Psoas muscle (tissue), 8 donors: ENCODE data around the gene BCAP31. TPM values are rescaled to one million over a fixed set of nuclear protein-coding genes. Genes with fewer than 3 reads are reported as not detected.

Experiments used
- ATAC-seq, 4 donors: fragments of 200-7000 bp; cut with Tn5 transposase; one replicate each; pipeline ENCODE4 v1.9.1; 2020; ENCODE audit warnings: moderate library complexity in 3 of 4, mild to moderate bottlenecking in 2 of 4
- DNase-seq, 2 donors: peaks; one replicate each; pipeline ENCODE4 v3.0.0-alpha.2; 2020
- H3K27ac ChIP-seq: fragments of 200-600 bp; one replicate; pipeline ENCODE4 v1.8.0; 2022
- H3K27me3 ChIP-seq, 3 donors: fragments of 200-600 bp in 1 of 3; one replicate each; pipeline versions ENCODE4 v1.6.1 to v1.8.0; 2013 to 2022; ENCODE audit warnings: low read length in 2 of 3, mild to moderate bottlenecking in 2 of 3, moderate library complexity in 1 of 3; ENCODE audit not compliant: insufficient read depth in 3 of 3
- H3K36me3 ChIP-seq, 2 donors: fragments of 200-600 bp in 1 of 2; one replicate each; pipeline versions ENCODE4 v1.6.1 to v1.8.0; 2013 to 2022; ENCODE audit warnings: low read depth in 1 of 2, mild to moderate bottlenecking in 1 of 2, moderate library complexity in 1 of 2; ENCODE audit not compliant: insufficient read depth in 1 of 2
- H3K4me1 ChIP-seq: fragments of 200-600 bp; one replicate; pipeline ENCODE4 v1.8.0; 2022
- H3K4me3 ChIP-seq: fragments of 200-600 bp; one replicate; pipeline ENCODE4 v1.8.0; 2022; ENCODE audit warnings: mild to moderate bottlenecking
- H3K9me3 ChIP-seq: fragments of 200-600 bp; one replicate; pipeline ENCODE4 v1.8.0; 2022
- WGBS, 3 donors: extraction: QIAGEN DNeasy Blood & Tissue Kit; methylation state at CpG; one replicate each; pipeline versions ENCODE4 v1.1.6 to v1.1.7; 2013; 5-methylcytosine and 5-hydroxymethylcytosine counted together
- intact Hi-C, 2 donors: fragments of 100-400 bp; cut with DNase I; formaldehyde crosslinking; loops; one replicate each; pipeline versions ENCODE4 v1.11.0 to v1.14.2; 2022
- polyA plus RNA-seq, 3 donors: library from polyadenylated mRNA; stranded (reverse); fragments of 200-250 nt; gene quantifications; one replicate each; pipeline ENCODE4 v1.2.3, GENCODE V29; 2013
- total RNA-seq, 4 donors: library from RNA; stranded (reverse); fragmentation: NEBNext Ultra II Directional in 2 of 4; extraction: Animal tissue kit (Norgen Biotek cat#: 25700) in 2 of 4; gene quantifications; one replicate each; pipeline versions ENCODE4 v1.2.1 to v1.2.4, GENCODE V29; 2021 to 2023
- TF ChIP-seq, protein P1 (sequence below): fragments of 200-600 bp; IDR thresholded peaks from one replicate; pipeline ENCODE4 v1.8.0; 2022; ENCODE audit warnings: antibody characterized with exemption
- donor health status: healthy with polysubstance abuse.
- donor health status: DM: no; HTN: no; CAD: no; lungs with moderate emphysema.
- donor health status: Bipolar disorder and iron deficiency.
- donor health status: healthy.
- donor health status: DM: yes; HTN: yes; CAD: no.
- donor health status: DM: no; HTN: no; CAD: no.
- donor health status: DM: no; HTN: no; CAD: no.
- donor health status: DM: yes; HTN: yes; CAD: no.

BCAP31 gene
- total and polyA plus RNA-seq, 7 donors = 63.7 to 97.3 (median 66.0) TPM

DNA sequence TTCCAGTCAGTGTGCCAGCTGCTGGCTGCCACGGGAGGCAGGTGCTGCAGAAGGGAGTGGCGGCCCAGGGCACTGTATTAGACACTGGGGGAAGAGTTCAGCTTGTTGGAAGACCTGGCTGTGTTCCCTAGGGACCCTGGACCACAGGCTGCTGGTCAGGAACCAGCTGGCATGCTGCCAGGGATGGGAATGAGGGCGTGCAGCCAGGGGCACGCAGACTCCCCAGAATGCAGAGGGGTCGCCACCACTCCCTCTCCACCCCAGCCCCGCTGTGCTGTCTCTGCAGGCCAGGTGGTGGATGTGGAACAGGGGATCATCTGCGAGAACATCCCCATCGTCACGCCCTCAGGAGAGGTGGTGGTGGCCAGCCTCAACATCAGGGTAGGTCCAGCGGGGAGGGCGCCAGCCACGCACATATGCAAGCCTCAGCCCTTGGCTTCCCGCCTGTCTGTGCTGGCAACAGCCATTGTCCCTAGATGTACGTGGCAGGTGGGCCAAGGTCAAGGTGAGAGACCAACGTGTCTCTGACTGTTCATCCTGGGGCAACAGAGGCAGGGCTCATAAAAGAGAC, 12.8 kb upstream of the BCAP31 start:
- H3K4me3 ChIP-seq = no peak overlapping the region
- intact Hi-C loops = no loop called here
- TF ChIP-seq, protein P1, sequence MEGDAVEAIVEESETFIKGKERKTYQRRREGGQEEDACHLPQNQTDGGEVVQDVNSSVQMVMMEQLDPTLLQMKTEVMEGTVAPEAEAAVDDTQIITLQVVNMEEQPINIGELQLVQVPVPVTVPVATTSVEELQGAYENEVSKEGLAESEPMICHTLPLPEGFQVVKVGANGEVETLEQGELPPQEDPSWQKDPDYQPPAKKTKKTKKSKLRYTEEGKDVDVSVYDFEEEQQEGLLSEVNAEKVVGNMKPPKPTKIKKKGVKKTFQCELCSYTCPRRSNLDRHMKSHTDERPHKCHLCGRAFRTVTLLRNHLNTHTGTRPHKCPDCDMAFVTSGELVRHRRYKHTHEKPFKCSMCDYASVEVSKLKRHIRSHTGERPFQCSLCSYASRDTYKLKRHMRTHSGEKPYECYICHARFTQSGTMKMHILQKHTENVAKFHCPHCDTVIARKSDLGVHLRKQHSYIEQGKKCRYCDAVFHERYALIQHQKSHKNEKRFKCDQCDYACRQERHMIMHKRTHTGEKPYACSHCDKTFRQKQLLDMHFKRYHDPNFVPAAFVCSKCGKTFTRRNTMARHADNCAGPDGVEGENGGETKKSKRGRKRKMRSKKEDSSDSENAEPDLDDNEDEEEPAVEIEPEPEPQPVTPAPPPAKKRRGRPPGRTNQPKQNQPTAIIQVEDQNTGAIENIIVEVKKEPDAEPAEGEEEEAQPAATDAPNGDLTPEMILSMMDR = no peak
- DNase-seq = no peak
- H3K9me3 ChIP-seq = no peaks in the 10 kb centered on the region
- WGBS, 3 donors = 73 to 90% (median 74%) methylated on average over 10 to 15 of the region's 15 CpGs
- H3K36me3 ChIP-seq = peaks cover 0 to 39% of the 10 kb centered on the region in 2 donors
- H3K27me3 ChIP-seq = peaks cover 0 to 3% (median 0%) of the 10 kb centered on the region in 3 donors
- no peak for ATAC-seq
- H3K4me1 ChIP-seq = no peaks in the 10 kb centered on the region
- no peak overlapping the region for H3K27ac ChIP-seq

DNA sequence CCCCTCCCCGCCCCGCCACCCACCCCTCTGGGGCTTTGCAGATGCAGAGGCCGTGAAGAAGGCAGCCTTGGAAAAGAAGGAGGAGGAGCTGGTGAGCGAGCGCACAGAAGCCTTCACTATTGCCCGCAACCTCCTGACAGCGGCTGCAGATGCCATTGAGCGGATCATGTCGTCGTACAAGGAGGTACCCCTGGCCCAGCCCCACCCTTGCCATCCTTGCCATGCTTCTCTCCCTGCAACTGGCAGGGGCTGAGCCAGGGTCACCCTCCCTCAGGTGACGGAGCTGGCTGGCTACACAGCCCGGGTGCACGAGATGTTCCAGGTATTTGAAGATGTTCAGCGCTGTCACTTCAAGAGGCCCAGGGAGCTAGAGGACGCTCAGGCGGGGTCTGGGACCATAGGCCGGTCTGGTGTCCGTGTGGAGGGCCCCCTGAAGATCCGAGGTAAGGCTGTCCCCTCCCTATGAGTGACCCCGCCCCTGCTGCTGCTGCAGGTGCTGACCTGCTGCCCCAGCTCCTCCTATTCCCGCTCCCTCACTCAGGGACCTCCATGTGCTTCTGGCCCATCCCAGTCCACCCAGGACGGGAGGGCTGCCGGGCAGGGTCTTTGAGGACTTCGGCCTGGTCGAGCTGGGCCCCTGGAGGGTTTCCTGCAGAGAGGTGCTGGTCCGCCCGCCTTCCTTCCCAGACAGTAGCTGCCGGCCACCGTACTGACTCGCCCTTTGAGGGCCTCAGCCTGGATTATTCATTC, 12.1 kb upstream of the BCAP31 start:
- no peak overlapping the region for H3K27ac ChIP-seq
- WGBS, 3 donors = 81 to 92% (median 87%) methylated on average over 19 to 30 of the region's 30 CpGs
- intact Hi-C loops = no loop called here
- ATAC-seq (no peak), DNase-seq (no peak)
- peaks cover 0 to 42% of the 10 kb centered on the region in 2 donors for H3K36me3 ChIP-seq
- no peaks in the 10 kb centered on the region for H3K27me3 ChIP-seq
- H3K4me3 ChIP-seq = no peak overlapping the region
- H3K4me1 ChIP-seq = no peaks in the 10 kb centered on the region
- TF ChIP-seq, protein P1 = no peak
- H3K9me3 ChIP-seq = no peaks in the 10 kb centered on the region

DNA sequence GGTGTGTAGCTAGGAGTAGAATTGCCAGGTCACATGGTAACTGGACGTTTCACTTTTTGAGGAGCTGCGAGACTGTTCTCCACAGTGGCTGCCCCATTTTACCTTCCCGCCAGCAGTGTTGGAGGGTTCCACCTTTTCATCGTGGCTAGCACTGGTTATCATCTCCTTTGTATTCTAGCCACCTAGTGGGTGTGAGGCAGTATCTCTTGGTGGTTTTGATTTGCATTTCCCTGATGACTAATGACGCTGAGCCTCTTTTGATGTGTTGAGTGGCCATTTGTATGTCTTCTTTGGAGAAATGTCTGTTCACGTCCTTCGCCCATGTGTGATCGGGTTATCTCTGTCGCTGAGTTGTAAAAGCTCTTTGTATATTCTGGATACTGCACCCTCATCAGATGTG, 11.1 kb upstream of the BCAP31 start:
- WGBS, 3 donors = 85 to 90% (median 88%) methylated on average over 9 of the region's 9 CpGs
- Histone ChIP-seq H3K27me3 (no peaks in the 10 kb centered on the region), H3K36me3 (peaks cover 0 to 35% of the 10 kb centered on the region in 2 donors), H3K27ac (no peak overlapping the region), H3K4me1 (no peaks in the 10 kb centered on the region), H3K4me3 (no peak overlapping the region), H3K9me3 (no peaks in the 10 kb centered on the region)
- ATAC-seq = no peak
- DNase-seq = no peak
- intact Hi-C loops = no loop called here
- TF ChIP-seq, protein P1 = no peak

DNA sequence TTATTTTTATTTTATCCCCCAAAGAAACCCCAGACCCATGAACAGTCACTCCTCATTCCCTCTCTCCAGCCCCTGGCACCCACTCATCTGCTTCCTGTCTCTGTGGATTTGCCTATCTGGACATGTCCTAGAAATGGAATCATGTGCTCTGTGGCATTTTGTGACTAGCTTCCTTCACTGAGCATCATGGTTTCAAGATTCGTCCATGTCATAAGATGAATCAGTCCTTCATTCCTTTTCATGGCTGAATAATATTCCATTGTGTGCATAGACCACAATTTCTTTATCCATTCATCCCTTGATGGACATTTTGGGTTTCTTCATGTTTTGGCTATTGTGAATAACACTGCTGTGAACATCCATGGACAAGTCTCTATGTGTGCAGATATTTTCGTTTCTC, 10.7 kb upstream of the BCAP31 start:
- H3K36me3 ChIP-seq = peaks cover 0 to 31% of the 10 kb centered on the region in 2 donors
- no peaks in the 10 kb centered on the region for H3K4me1 ChIP-seq
- 79 to 99% (median 97%) methylated on average over 2 of the region's 2 CpGs for WGBS, 3 donors

More for the DNA sequence above, 10.7 kb upstream of the BCAP31 start:
- intact Hi-C loops = no loop called here
- no peak for DNase-seq
- TF ChIP-seq, protein P1 = no peak
- Histone ChIP-seq H3K4me3 (no peak overlapping the region), H3K27ac (no peak overlapping the region), H3K9me3 (no peaks in the 10 kb centered on the region), H3K27me3 (no peaks in the 10 kb centered on the region)
- ATAC-seq = no peak
